GM20000 (cell line): ENCODE results near the gene PEX3.

Source experiments
- DNase-seq: peaks from one replicate; pipeline ENCODE4 v3.0.0; 2012; ENCODE audit warnings: low spot score
- CTCF ChIP-seq: IDR thresholded peaks from 2 replicates; pipeline ENCODE4 v1.5.1; 2012; ENCODE audit warnings: mild to moderate bottlenecking, control low read depth; ENCODE audit errors: extremely low read depth, missing control alignments

The PEX3 gene

GRCh38 chr6:143408151-143408786 lies 42.3 kb upstream of the PEX3 start:
- no peak for TF ChIP-seq CTCF
- no peak for DNase-seq

- TF ChIP-seq CTCF: no peak
- no peak for DNase-seq
Measured at GRCh38 chr6:143408787-143409162, 41.8 kb upstream of the PEX3 start.

- no peak for TF ChIP-seq CTCF
- no peak for DNase-seq
Measured at GRCh38 chr6:143410859-143411270, 39.7 kb upstream of the PEX3 start.

GRCh38 chr6:143414769-143415168 lies 35.8 kb upstream of the PEX3 start:
- TF ChIP-seq CTCF: no peak
- no peak for DNase-seq

- no peak for DNase-seq
- TF ChIP-seq CTCF: no peak
Measured at GRCh38 chr6:143419526-143419925, 31.1 kb upstream of the PEX3 start.

- no peak for TF ChIP-seq CTCF
- no peak for DNase-seq
Measured at GRCh38 chr6:143426026-143426425, 24.6 kb upstream of the PEX3 start.

- peak; percentile 91 for TF ChIP-seq CTCF
- DNase-seq: peak; percentile 68
Measured at GRCh38 chr6:143427109-143427817, 23.3 kb upstream of the PEX3 start.
